ENCODE results near the gene RAI1.

RAI1 gene

GRCh38 chr17:17704931-17705330 is 23.7 kb downstream of the RAI1 start:
- no peak for DNase-seq (ENCODE audit: low read depth, low spot score)
- TF ChIP-seq FOXP2 (optimal IDR thresholded peaks at IDR 0.05; ENCODE audit: control extremely low read depth, extremely low read length, insufficient read depth), result no peak
- TF ChIP-seq POLR2AphosphoS5 (IDR thresholded peaks at IDR 0.05; ENCODE audit: borderline replicate concordance, low read depth, low read length), result no peak
- TF ChIP-seq EZH2 (IDR thresholded peaks at IDR 0.05), result no peak

GRCh38 chr17:17706140-17707060 is 25.1 kb downstream of the RAI1 start:
- DNase-seq (ENCODE audit: low read depth, low spot score), result no peak
- peak overlapping the region; percentile 25; the same call in 1 of the 2 replicates for H3K27ac ChIP-seq

More at GRCh38 chr17:17704931-17705330, 23.7 kb downstream of the RAI1 start:
- H3K27ac ChIP-seq, result no peak overlapping the region
- H3K4me3 ChIP-seq, result no peak overlapping the region
- no peak overlapping the region for H3K9ac ChIP-seq (ENCODE audit: insufficient read length)
- no peaks in the 10 kb centered on the region for H3K36me3 ChIP-seq (ENCODE audit: insufficient read depth, low read length)
- H3K9me3 ChIP-seq (ENCODE audit: low read depth, low read length), result no peaks in the 10 kb centered on the region

GRCh38 chr17:17708295-17708694 is 27.0 kb downstream of the RAI1 start:
- TF ChIP-seq EZH2 (IDR thresholded peaks at IDR 0.05), result no peak
- no peak for TF ChIP-seq FOXP2 (optimal IDR thresholded peaks at IDR 0.05; ENCODE audit: control extremely low read depth, extremely low read length, insufficient read depth)
- no peak for TF ChIP-seq POLR2AphosphoS5 (IDR thresholded peaks at IDR 0.05; ENCODE audit: borderline replicate concordance, low read depth, low read length)
- no peak overlapping the region for H3K9ac ChIP-seq (ENCODE audit: insufficient read length)
- DNase-seq (ENCODE audit: low read depth, low spot score), result no peak
- H3K9me3 ChIP-seq (ENCODE audit: low read depth, low read length), result no peaks in the 10 kb centered on the region
- H3K27ac ChIP-seq, result no peak overlapping the region
- H3K36me3 ChIP-seq (ENCODE audit: insufficient read depth, low read length), result no peaks in the 10 kb centered on the region
- no peak overlapping the region for H3K4me3 ChIP-seq

More at GRCh38 chr17:17706140-17707060, 25.1 kb downstream of the RAI1 start:
- no peak overlapping the region for H3K4me3 ChIP-seq
- no peak overlapping the region for H3K9ac ChIP-seq (ENCODE audit: insufficient read length)
- TF ChIP-seq EZH2 (IDR thresholded peaks at IDR 0.05), result no peak
- TF ChIP-seq FOXP2 (optimal IDR thresholded peaks at IDR 0.05; ENCODE audit: control extremely low read depth, extremely low read length, insufficient read depth), result no peak
- no peak for TF ChIP-seq POLR2AphosphoS5 (IDR thresholded peaks at IDR 0.05; ENCODE audit: borderline replicate concordance, low read depth, low read length)
- no peaks in the 10 kb centered on the region for H3K9me3 ChIP-seq (ENCODE audit: low read depth, low read length)
- no peaks in the 10 kb centered on the region for H3K36me3 ChIP-seq (ENCODE audit: insufficient read depth, low read length)

- no peak for TF ChIP-seq POLR2AphosphoS5 (IDR thresholded peaks at IDR 0.05; ENCODE audit: borderline replicate concordance, low read depth, low read length)
- TF ChIP-seq FOXP2 (optimal IDR thresholded peaks at IDR 0.05; ENCODE audit: control extremely low read depth, extremely low read length, insufficient read depth), result no peak
- no peak for TF ChIP-seq EZH2 (IDR thresholded peaks at IDR 0.05)
- H3K36me3 ChIP-seq (ENCODE audit: insufficient read depth, low read length), result no peaks in the 10 kb centered on the region
- H3K9me3 ChIP-seq (ENCODE audit: low read depth, low read length), result no peaks in the 10 kb centered on the region
- no peak overlapping the region for H3K9ac ChIP-seq (ENCODE audit: insufficient read length)
- H3K27ac ChIP-seq, result no peak overlapping the region
- no peak for DNase-seq (ENCODE audit: low read depth, low spot score)
- H3K4me3 ChIP-seq, result no peak overlapping the region
These were observed 27.6 kb downstream of the RAI1 start for GRCh38 chr17:17708816-17709215.

GRCh38 chr17:17709815-17710321 is 28.6 kb downstream of the RAI1 start:
- Histone ChIP-seq H3K27ac (no peak overlapping the region), H3K9ac (ENCODE audit: insufficient read length) (no peak overlapping the region), H3K9me3 (ENCODE audit: low read depth, low read length) (no peaks in the 10 kb centered on the region), H3K4me3 (no peak overlapping the region), H3K36me3 (ENCODE audit: insufficient read depth, low read length) (no peaks in the 10 kb centered on the region)
- no peak for DNase-seq (ENCODE audit: low read depth, low spot score)
- TF ChIP-seq FOXP2 (optimal IDR thresholded peaks at IDR 0.05; ENCODE audit: control extremely low read depth, extremely low read length, insufficient read depth), result no peak
- no peak for TF ChIP-seq POLR2AphosphoS5 (IDR thresholded peaks at IDR 0.05; ENCODE audit: borderline replicate concordance, low read depth, low read length)
- no peak for TF ChIP-seq EZH2 (IDR thresholded peaks at IDR 0.05)

- no peaks in the 10 kb centered on the region for H3K36me3 ChIP-seq (ENCODE audit: insufficient read depth, low read length)
- TF ChIP-seq FOXP2 (optimal IDR thresholded peaks at IDR 0.05; ENCODE audit: control extremely low read depth, extremely low read length, insufficient read depth) (no peak), EZH2 (IDR thresholded peaks at IDR 0.05) (no peak), POLR2AphosphoS5 (IDR thresholded peaks at IDR 0.05; ENCODE audit: borderline replicate concordance, low read depth, low read length) (no peak)
- DNase-seq (ENCODE audit: low read depth, low spot score), result no peak
- no peak overlapping the region for H3K4me3 ChIP-seq
- no peak overlapping the region for H3K27ac ChIP-seq
- no peaks in the 10 kb centered on the region for H3K9me3 ChIP-seq (ENCODE audit: low read depth, low read length)
- H3K9ac ChIP-seq (ENCODE audit: insufficient read length), result no peak overlapping the region
These were observed 29.1 kb downstream of the RAI1 start for GRCh38 chr17:17710355-17710727.

GRCh38 chr17:17710728-17711541 is 29.7 kb downstream of the RAI1 start:
- Histone ChIP-seq H3K27ac (no peak overlapping the region), H3K9me3 (ENCODE audit: low read depth, low read length) (no peaks in the 10 kb centered on the region), H3K36me3 (ENCODE audit: insufficient read depth, low read length) (no peaks in the 10 kb centered on the region), H3K4me3 (no peak overlapping the region), H3K9ac (ENCODE audit: insufficient read length) (no peak overlapping the region)
- TF ChIP-seq POLR2AphosphoS5 (IDR thresholded peaks at IDR 0.05; ENCODE audit: borderline replicate concordance, low read depth, low read length) (no peak), EZH2 (IDR thresholded peaks at IDR 0.05) (no peak), FOXP2 (optimal IDR thresholded peaks at IDR 0.05; ENCODE audit: control extremely low read depth, extremely low read length, insufficient read depth) (no peak)
- no peak for DNase-seq (ENCODE audit: low read depth, low spot score)

- Histone ChIP-seq H3K9me3 (ENCODE audit: low read depth, low read length) (no peaks in the 10 kb centered on the region), H3K9ac (ENCODE audit: insufficient read length) (no peak overlapping the region), H3K4me3 (no peak overlapping the region), H3K27ac (no peak overlapping the region), H3K36me3 (ENCODE audit: insufficient read depth, low read length) (no peaks in the 10 kb centered on the region)
- TF ChIP-seq POLR2AphosphoS5 (IDR thresholded peaks at IDR 0.05; ENCODE audit: borderline replicate concordance, low read depth, low read length) (no peak), EZH2 (IDR thresholded peaks at IDR 0.05) (no peak), FOXP2 (optimal IDR thresholded peaks at IDR 0.05; ENCODE audit: control extremely low read depth, extremely low read length, insufficient read depth) (no peak)
- no peak for DNase-seq (ENCODE audit: low read depth, low spot score)
These were observed 30.4 kb downstream of the RAI1 start for GRCh38 chr17:17711641-17712162.
